Type B pancreatic cell (in vitro differentiated cells): ENCODE data around the gene FAM120C. TPM values are rescaled to one million over a fixed set of nuclear protein-coding genes. Genes with fewer than 3 reads are reported as not detected.

Source experiments
- DNase-seq: peaks from one replicate; pipeline ENCODE4 v3.0.0; 2021; ENCODE audit warnings: mixed read lengths; ENCODE audit not compliant: unreplicated experiment; ENCODE audit errors: extremely low spot score
- H3K27ac Mint-ChIP-seq: 2 replicates; pipeline ENCODE4 v1.8.0; 2021; ENCODE audit warnings: mild to moderate bottlenecking, mixed read lengths
- H3K27me3 Mint-ChIP-seq: 2 replicates; pipeline ENCODE4 v1.8.0; 2021; ENCODE audit warnings: mixed read lengths
- H3K36me3 Mint-ChIP-seq: 2 replicates; pipeline ENCODE4 v1.8.0; 2021; ENCODE audit warnings: mixed read lengths
- H3K4me1 Mint-ChIP-seq: one replicate; pipeline ENCODE4 v1.8.0; 2021; ENCODE audit warnings: mixed read lengths; ENCODE audit not compliant: unreplicated experiment
- H3K4me3 Mint-ChIP-seq: 2 replicates; pipeline ENCODE4 v1.8.0; 2021; ENCODE audit warnings: mild to moderate bottlenecking, mixed read lengths
- H3K9me3 Mint-ChIP-seq: 2 replicates; pipeline ENCODE4 v1.8.0; 2021; ENCODE audit warnings: mixed read lengths
- total RNA-seq: library from RNA; stranded (reverse); gene quantifications from 2 replicates; pipeline ENCODE4 v1.2.1, GENCODE V29; 2021; ENCODE audit warnings: low replicate concordance
- TF ChIP-seq, protein P1 (sequence below): fragments of 200-600 bp; sonication (generic); conservative IDR thresholded peaks from 2 replicates; pipeline ENCODE4 v1.5.0; 2021; ENCODE audit warnings: antibody characterized with exemption, mild to moderate bottlenecking

Gene FAM120C
- total RNA-seq, 1 donor from 2014 or later = 12.7 TPM

DNA sequence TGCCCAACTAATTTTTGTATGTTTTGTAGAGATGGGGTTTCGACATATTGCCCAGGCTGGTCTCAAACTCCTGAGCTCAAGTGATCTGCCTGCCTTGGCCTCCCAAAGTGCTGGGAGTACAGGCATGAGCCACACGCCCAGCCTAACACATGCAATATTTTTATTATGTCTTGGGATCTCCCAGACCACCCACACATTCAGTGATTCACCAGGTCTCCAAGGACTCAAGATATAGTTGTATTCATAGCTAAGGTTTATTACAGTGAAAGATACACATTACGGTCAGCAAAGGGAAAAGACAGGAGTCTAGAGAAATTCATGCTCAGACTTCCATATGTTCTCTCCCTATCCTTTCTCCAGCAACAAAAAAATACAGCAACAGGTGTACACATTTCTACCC is 25.5 kb upstream of the FAM120C start:
- TF ChIP-seq, protein P1, sequence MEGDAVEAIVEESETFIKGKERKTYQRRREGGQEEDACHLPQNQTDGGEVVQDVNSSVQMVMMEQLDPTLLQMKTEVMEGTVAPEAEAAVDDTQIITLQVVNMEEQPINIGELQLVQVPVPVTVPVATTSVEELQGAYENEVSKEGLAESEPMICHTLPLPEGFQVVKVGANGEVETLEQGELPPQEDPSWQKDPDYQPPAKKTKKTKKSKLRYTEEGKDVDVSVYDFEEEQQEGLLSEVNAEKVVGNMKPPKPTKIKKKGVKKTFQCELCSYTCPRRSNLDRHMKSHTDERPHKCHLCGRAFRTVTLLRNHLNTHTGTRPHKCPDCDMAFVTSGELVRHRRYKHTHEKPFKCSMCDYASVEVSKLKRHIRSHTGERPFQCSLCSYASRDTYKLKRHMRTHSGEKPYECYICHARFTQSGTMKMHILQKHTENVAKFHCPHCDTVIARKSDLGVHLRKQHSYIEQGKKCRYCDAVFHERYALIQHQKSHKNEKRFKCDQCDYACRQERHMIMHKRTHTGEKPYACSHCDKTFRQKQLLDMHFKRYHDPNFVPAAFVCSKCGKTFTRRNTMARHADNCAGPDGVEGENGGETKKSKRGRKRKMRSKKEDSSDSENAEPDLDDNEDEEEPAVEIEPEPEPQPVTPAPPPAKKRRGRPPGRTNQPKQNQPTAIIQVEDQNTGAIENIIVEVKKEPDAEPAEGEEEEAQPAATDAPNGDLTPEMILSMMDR = no peak
- no peak for DNase-seq
- Mint-ChIP-seq H3K27me3 (no peaks in the 10 kb centered on the region), H3K4me1 (no peaks in the 10 kb centered on the region), H3K36me3 (no peaks in the 10 kb centered on the region), H3K4me3 (no peak overlapping the region), H3K27ac (no peak overlapping the region), H3K9me3 (no peaks in the 10 kb centered on the region)

DNA sequence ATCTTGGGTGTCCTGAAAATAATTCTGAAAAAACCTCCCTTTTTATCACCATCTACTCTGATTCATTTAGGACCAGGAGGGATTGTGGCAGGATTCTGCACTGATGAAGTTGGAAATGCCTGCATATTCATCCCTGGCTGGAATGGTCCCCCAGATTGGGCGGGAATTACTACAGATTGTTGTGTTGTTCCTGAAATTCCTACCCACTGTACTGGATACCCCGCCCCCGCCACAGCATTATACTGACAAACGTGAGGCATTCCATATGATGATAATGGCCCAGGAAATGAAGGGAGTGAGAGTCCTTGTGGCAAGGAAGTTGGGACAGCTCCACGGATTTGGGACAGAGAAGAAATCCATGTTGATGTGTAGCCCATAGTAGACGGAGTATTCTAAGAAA is 15.2 kb upstream of the FAM120C start:
- Mint-ChIP-seq H3K36me3 (no peaks in the 10 kb centered on the region), H3K4me1 (no peaks in the 10 kb centered on the region), H3K27me3 (no peaks in the 10 kb centered on the region), H3K9me3 (no peaks in the 10 kb centered on the region), H3K4me3 (no peak overlapping the region), H3K27ac (no peak overlapping the region)
- DNase-seq = no peak
- TF ChIP-seq, protein P1 = no peak

GRCh38 chrX:54194982-54195588 is 12.0 kb upstream of the FAM120C start:
- Mint-ChIP-seq H3K9me3 (no peaks in the 10 kb centered on the region), H3K4me1 (no peaks in the 10 kb centered on the region), H3K36me3 (peaks cover 4% of the 10 kb centered on the region), H3K4me3 (no peak overlapping the region), H3K27ac (no peak overlapping the region), H3K27me3 (no peaks in the 10 kb centered on the region)
- DNase-seq = no peak
- TF ChIP-seq, protein P1 = no peak

DNA sequence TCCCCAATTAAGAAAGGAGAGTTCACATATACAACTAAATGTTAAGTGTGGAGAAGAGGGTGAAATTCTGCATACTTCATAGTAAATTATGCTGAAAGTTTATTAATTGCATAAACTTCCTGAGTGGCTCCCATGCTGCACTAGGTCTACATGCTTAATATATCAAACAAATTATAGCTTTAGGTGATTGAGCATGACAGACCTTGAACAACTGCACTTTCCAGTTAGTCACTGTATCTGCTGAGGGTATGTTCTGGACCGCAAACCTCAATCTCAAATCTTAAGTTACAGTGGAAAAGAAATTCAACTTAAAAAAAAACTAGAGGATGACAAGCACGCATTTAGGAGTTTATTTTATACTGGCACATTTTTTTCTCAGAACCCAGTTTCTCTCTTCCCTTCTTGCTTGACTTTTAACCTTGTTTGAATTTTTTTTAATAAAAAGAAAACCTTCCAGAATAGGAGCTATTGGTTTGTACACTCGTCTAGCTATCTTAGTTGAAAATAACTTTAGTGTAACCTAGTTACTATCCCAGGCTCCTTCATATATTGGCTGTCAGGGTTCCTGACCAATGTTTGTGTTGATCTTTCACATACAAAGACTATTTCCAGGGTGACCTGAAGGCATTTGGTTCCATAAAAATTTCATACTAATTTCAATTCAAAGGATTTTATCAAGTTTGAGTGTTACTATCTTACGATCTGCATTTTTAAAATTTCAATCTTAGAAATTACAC is 10.2 kb upstream of the FAM120C start:
- TF ChIP-seq, protein P1 = no peak
- peak overlapping the region; percentile 43 for H3K27ac Mint-ChIP-seq

DNA sequence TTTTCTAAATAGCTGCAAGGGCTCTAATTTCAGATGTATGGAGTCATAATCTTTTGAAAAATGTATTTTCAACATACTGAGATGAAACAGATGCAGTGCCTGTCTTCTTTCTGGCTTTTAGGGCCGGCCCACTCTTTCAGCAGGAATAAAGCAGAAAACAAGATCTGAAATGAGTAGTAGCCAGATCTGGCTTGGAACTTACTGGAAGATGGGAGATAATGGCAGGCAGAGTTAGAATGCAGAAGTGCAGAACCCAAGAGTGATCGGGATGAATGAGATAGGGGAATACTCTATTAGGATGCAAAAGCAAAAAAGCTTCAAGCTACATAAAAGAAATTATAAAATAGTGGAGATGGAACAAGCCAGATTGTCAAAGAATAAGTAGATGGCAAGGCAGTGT is 1.4 kb upstream of the FAM120C start:
- TF ChIP-seq, protein P1 = no peak
- peaks cover 20% of the 10 kb centered on the region for H3K4me1 Mint-ChIP-seq
- DNase-seq = no peak
- H3K27ac Mint-ChIP-seq = no peak overlapping the region
- no peaks in the 10 kb centered on the region for H3K27me3 Mint-ChIP-seq
- no peaks in the 10 kb centered on the region for H3K36me3 Mint-ChIP-seq
- no peak overlapping the region for H3K4me3 Mint-ChIP-seq
- H3K9me3 Mint-ChIP-seq = peaks cover 3% of the 10 kb centered on the region

More for the DNA sequence above, 10.2 kb upstream of the FAM120C start:
- Mint-ChIP-seq H3K36me3 (peaks cover 4% of the 10 kb centered on the region), H3K9me3 (no peaks in the 10 kb centered on the region), H3K4me3 (no peak overlapping the region), H3K27me3 (no peaks in the 10 kb centered on the region), H3K4me1 (no peaks in the 10 kb centered on the region)
- DNase-seq = no peak
